IMR-90 (cell line): ENCODE data around the gene PTGR1. TPM values are rescaled to one million over a fixed set of nuclear protein-coding genes. Genes with fewer than 3 reads are reported as not detected.
A peak's percentile ranks its signal among the peaks of the same experiment; 100 is the strongest.

Experiments
- ATAC-seq: fragments of 200-7000 bp; cut with Tn5 transposase; 2 replicates; pipeline ENCODE4 v1.9.1; 2020; ENCODE audit warnings: low read depth, mild to moderate bottlenecking, moderate library complexity
- BruUV-seq: library from RNA; stranded (reverse); fragments of 400-500 nt; replicated peaks from 2 replicates; lab custom pipeline; 2021; lab: Mats Ljungman, UMichigan
- CTCF ChIA-PET: fragments of 300-600 bp; formaldehyde crosslinking; extraction: SDS; loops from one replicate; lab custom pipeline; 2021; ENCODE audit warnings: antibody characterized with exemption; lab: Yijun Ruan, JAX
- POLR2A ChIA-PET: fragments of 300-600 bp; sonication (Branson Sonifier 250); formaldehyde crosslinking; loops from one replicate; lab custom pipeline; 2022; ENCODE audit warnings: antibody characterized with exemption; ENCODE audit not compliant: unreplicated experiment; lab: Charles Lee
- DNase-seq: peaks from one replicate; pipeline ENCODE4 v3.0.0; 2013
- H2AFZ ChIP-seq: replicated peaks from 2 replicates; pipeline ENCODE3; 2013; ENCODE audit warnings: low read length, mild to moderate bottlenecking; ENCODE audit not compliant: poor library complexity
- H2AK5ac ChIP-seq: 2 replicates; pipeline ENCODE4 v1.6.1; 2013; ENCODE audit warnings: low read depth, low read length, inconsistent platforms
- H2AK9ac ChIP-seq: replicated peaks from 2 replicates; pipeline ENCODE3; 2013; ENCODE audit warnings: mild to moderate bottlenecking, low read depth, low read length, moderate library complexity; ENCODE audit not compliant: poor library complexity
- H2BK120ac ChIP-seq: 2 replicates; pipeline ENCODE4 v1.6.1; 2013; ENCODE audit warnings: low read depth, low read length, inconsistent platforms
- H2BK15ac ChIP-seq: 3 replicates; pipeline ENCODE4 v1.6.1; 2013; ENCODE audit warnings: low read depth, low read length, inconsistent platforms
- H2BK20ac ChIP-seq: 2 replicates; pipeline ENCODE4 v1.6.1; 2013; ENCODE audit warnings: low read depth, mild to moderate bottlenecking, inconsistent platforms, low read length, moderate library complexity
- H2BK5ac ChIP-seq: 2 replicates; pipeline ENCODE4 v1.6.1; 2013; ENCODE audit warnings: mild to moderate bottlenecking, low read depth, low read length, inconsistent platforms; ENCODE audit not compliant: poor library complexity, severe bottlenecking
- H3K14ac ChIP-seq: replicated peaks from 2 replicates; pipeline ENCODE4 v1.6.1; 2013; ENCODE audit warnings: low read depth, low read length, inconsistent platforms
- H3K18ac ChIP-seq: 2 replicates; pipeline ENCODE4 v1.6.1; 2013; ENCODE audit warnings: low read depth, low read length, control low read depth
- H3K23ac ChIP-seq: 2 replicates; pipeline ENCODE4 v1.6.1; 2013; ENCODE audit warnings: low read depth, low read length, inconsistent platforms
- H3K27ac ChIP-seq: 2 replicates; pipeline ENCODE4 v1.5.1; 2013; ENCODE audit warnings: mild to moderate bottlenecking, control low read depth, low read length; ENCODE audit not compliant: insufficient read depth
- H3K27me3 ChIP-seq: 2 replicates; pipeline ENCODE4 v1.6.1; 2013; ENCODE audit warnings: low read length; ENCODE audit not compliant: control insufficient read depth, insufficient read depth
- H3K36me3 ChIP-seq: 2 replicates; pipeline ENCODE4 v1.6.1; 2013; ENCODE audit warnings: low read length, mixed read lengths; ENCODE audit not compliant: control insufficient read depth, insufficient read depth
- H3K4ac ChIP-seq: 2 replicates; pipeline ENCODE4 v1.6.1; 2013; ENCODE audit warnings: low read depth, low read length, inconsistent platforms
- H3K4me1 ChIP-seq: 2 replicates; pipeline ENCODE4 v1.6.1; 2013; ENCODE audit warnings: low read length, mixed read lengths; ENCODE audit not compliant: control insufficient read depth, insufficient read depth
- H3K4me2 ChIP-seq: 2 replicates; pipeline ENCODE4 v1.6.1; 2013; ENCODE audit warnings: low read depth, mild to moderate bottlenecking, control low read depth, low read length, moderate library complexity
- H3K4me3 ChIP-seq: 2 replicates; pipeline ENCODE4 v1.5.1; 2013; ENCODE audit warnings: low read depth, mild to moderate bottlenecking, control low read depth, low read length, moderate library complexity; ENCODE audit not compliant: insufficient read depth
- H3K56ac ChIP-seq: 2 replicates; pipeline ENCODE4 v1.6.1; 2013; ENCODE audit warnings: low read length, inconsistent platforms; ENCODE audit not compliant: insufficient read depth; ENCODE audit errors: extremely low read depth
- H3K79me1 ChIP-seq, 2 experiments: 2 replicates each; pipeline ENCODE4 v1.6.1; 2013; ENCODE audit warnings: low read length in 2 of 2, inconsistent platforms in 1 of 2, low read depth in 1 of 2
- H3K9ac ChIP-seq: 2 replicates; pipeline ENCODE4 v1.6.1; 2013; ENCODE audit warnings: low read depth, low read length, control low read depth
- H3K9me1 ChIP-seq: 2 replicates; pipeline ENCODE4 v1.6.1; 2013; ENCODE audit warnings: low read length, inconsistent platforms; ENCODE audit not compliant: insufficient read depth
- H3K9me3 ChIP-seq: 2 replicates; pipeline ENCODE4 v1.6.1; 2013; ENCODE audit warnings: low read length; ENCODE audit not compliant: control insufficient read depth, insufficient read depth
- H4K20me1 ChIP-seq: 2 replicates; pipeline ENCODE4 v1.6.1; 2013; ENCODE audit warnings: low read length, inconsistent platforms; ENCODE audit not compliant: insufficient read depth
- H4K5ac ChIP-seq: 2 replicates; pipeline ENCODE4 v1.6.1; 2013; ENCODE audit warnings: mild to moderate bottlenecking, low read depth, low read length, control low read depth
- H4K8ac ChIP-seq, 2 experiments: 2 replicates each; pipeline ENCODE4 v1.6.1; 2013; ENCODE audit warnings: low read depth in 2 of 2, low read length in 2 of 2, control low read depth in 1 of 2, inconsistent platforms in 1 of 2
- H4K91ac ChIP-seq: 2 replicates; pipeline ENCODE4 v1.6.1; 2013; ENCODE audit warnings: low read depth, low read length, inconsistent platforms; ENCODE audit not compliant: insufficient read depth
- CEBPB ChIP-seq: IDR thresholded peaks from 2 replicates; pipeline ENCODE4 v1.6.1; 2012; ENCODE audit warnings: low read depth, low read length, improper control_type of control experiment
- CTCF ChIP-seq: conservative IDR thresholded peaks from 2 replicates; pipeline ENCODE4 v1.5.1; 2012; ENCODE audit warnings: mild to moderate bottlenecking, low read depth, low read length, improper control_type of control experiment
- ELK1 ChIP-seq: fragments of 150-350 bp; IDR thresholded peaks from 2 replicates; pipeline ENCODE4 v1.6.1; 2016; ENCODE audit warnings: low read depth, mild to moderate bottlenecking, low read length, moderate library complexity, borderline replicate concordance
- FOS ChIP-seq: fragments of 150-350 bp; IDR thresholded peaks from 2 replicates; pipeline ENCODE4 v1.6.1; 2016; ENCODE audit warnings: low read depth, low read length
- MAFK ChIP-seq: IDR thresholded peaks from 2 replicates; pipeline ENCODE4 v1.6.1; 2012; ENCODE audit warnings: low read depth, low read length, improper control_type of control experiment
- MAZ ChIP-seq: IDR thresholded peaks from 2 replicates; pipeline ENCODE4 v1.6.1; 2012; ENCODE audit warnings: low read depth, mild to moderate bottlenecking, low read length, improper control_type of control experiment, moderate library complexity, borderline replicate concordance
- NFE2L2 ChIP-seq: fragments of 150-350 bp; IDR thresholded peaks from 2 replicates; pipeline ENCODE4 v1.6.1; 2016; ENCODE audit warnings: low read depth, mild to moderate bottlenecking, low read length
- POLR2A ChIP-seq: IDR thresholded peaks from 2 replicates; pipeline ENCODE4 v1.6.1; 2012; ENCODE audit warnings: mild to moderate bottlenecking, low read depth, low read length
- RAD21 ChIP-seq: IDR thresholded peaks from 2 replicates; pipeline ENCODE4 v1.6.1; 2012; ENCODE audit warnings: low read length, improper control_type of control experiment
- RCOR1 ChIP-seq: IDR thresholded peaks from 2 replicates; pipeline ENCODE4 v1.6.1; 2012; ENCODE audit warnings: mild to moderate bottlenecking, low read length, improper control_type of control experiment; ENCODE audit not compliant: insufficient replicate concordance
- RFX5 ChIP-seq: IDR thresholded peaks from 2 replicates; pipeline ENCODE4 v1.8.0; 2012; ENCODE audit warnings: low read depth, mild to moderate bottlenecking, low read length, moderate library complexity
- SMC3 ChIP-seq: fragments of 150-350 bp; IDR thresholded peaks from 2 replicates; pipeline ENCODE4 v1.6.1; 2016; ENCODE audit warnings: low read depth, mild to moderate bottlenecking, antibody characterized with exemption, low read length, moderate library complexity
- USF2 ChIP-seq: fragments of 150-350 bp; IDR thresholded peaks from 2 replicates; pipeline ENCODE4 v1.6.1; 2017; ENCODE audit warnings: mild to moderate bottlenecking, antibody characterized with exemption, low read length, low read depth
- WGBS, 2 experiments: methylation state at CpG; one replicate each; pipeline versions ENCODE4 v1.1.5 to v1.1.7; 2013; ENCODE audit warnings: missing lambda C conversion rate in 2 of 2; ENCODE audit not compliant: insufficient read length in 1 of 2; ENCODE audit errors: extremely low coverage in 2 of 2; 5-methylcytosine and 5-hydroxymethylcytosine counted together
- dilution Hi-C: fragments of 300-500 bp; cut with HindIII; formaldehyde crosslinking; loops from one replicate; pipeline ENCODE4 v1.14.3; 2018; ENCODE audit warnings: low sequenced_read_pairs; ENCODE audit not compliant: unreplicated experiment
- in situ Hi-C: fragments of 300-500 bp; cut with MboI; formaldehyde crosslinking; loops from 3 replicates; pipeline ENCODE4 v1.14.3; 2019; ENCODE audit warnings: low sequenced_read_pairs, inconsistent platforms, mixed read lengths
- intact Hi-C: fragments of 100-400 bp; cut with micrococcal nuclease; formaldehyde crosslinking; loops from 2 replicates; pipeline ENCODE4 v1.10.0; 2022
- polyA plus RNA-seq, 3 experiments: library from polyadenylated mRNA; depleted of rRNA; stranded (reverse); fragments of >200 nt; gene quantifications; 2 replicates each; pipeline ENCODE4 v1.2.3, GENCODE V29; 2012; ENCODE audit warnings: low replicate concordance in 1 of 3
- total RNA-seq: library from RNA; depleted of rRNA; stranded (reverse); fragments of >200 nt; gene quantifications from 2 replicates; pipeline ENCODE4 v1.2.3, GENCODE V29; 2012

PTGR1 gene
- total and polyA plus RNA-seq, 2 of the 4 experiments (the other 2 are of a cell fraction) = 45.9 to 72.7 TPM

GRCh38 chr9:111603041-111603440 lies 3.6 kb upstream of the PTGR1 start:
- dilution Hi-C loops = no loop called here
- DNase-seq (no peak), ATAC-seq (no peak)
- CTCF ChIA-PET = no interaction called here
- Histone ChIP-seq H3K4me1 (0 out of 2 replicates have a peak, but pooled peaks cover under 1% of the 10 kb centered on the region), H4K20me1 (no peaks in the 10 kb centered on the region), H2AFZ (no peak overlapping the region), H4K8ac (no peak overlapping the region), H3K18ac (no peak overlapping the region), H4K91ac (no peak overlapping the region), H2AK5ac (0 out of 2 replicates have a peak overlapping the region, but pooled peaks have one; percentile 24), H3K9ac (no peak overlapping the region), H3K4me3 (no peak overlapping the region), H3K23ac (no peak overlapping the region), H3K9me3 (no peaks in the 10 kb centered on the region), H3K9me1 (peaks cover 7% of the 10 kb centered on the region; the same call in 1 of the 2 replicates), H3K36me3 (no peaks in the 10 kb centered on the region), H3K56ac (no peak overlapping the region), H2BK120ac (no peak overlapping the region), H3K27ac (no peak overlapping the region), H3K27me3 (no peaks in the 10 kb centered on the region), H3K79me1 (peaks cover 0 to 20% of the 10 kb centered on the region in 2 experiments; a peak in 2 of 4 replicates), H2BK15ac (no peak overlapping the region), H2BK5ac (no peak overlapping the region), H2AK9ac (no peak overlapping the region), H3K14ac (no peak overlapping the region), H2BK20ac (no peak overlapping the region; the same call in 1 of the 2 replicates), H3K4me2 (no peak overlapping the region), H3K4ac (no peak overlapping the region), H4K5ac (no peak overlapping the region)
- no TSS peak for BruUV-seq
- in situ Hi-C loops = no loop called here
- intact Hi-C loops = no loop called here
- POLR2A ChIA-PET = no interaction called here
- TF ChIP-seq SMC3 (no peak), CEBPB (no peak), MAZ (no peak), CTCF (no peak), RFX5 (no peak), USF2 (no peak), RCOR1 (no peak), POLR2A (no peak), ELK1 (no peak), FOS (no peak), MAFK (no peak), RAD21 (no peak), NFE2L2 (no peak)
- no CpG with 5 or more reads among the region's 4 CpGs for WGBS, 2 experiments
